ENCODE data around the gene NDUFS8. TPM values are rescaled to one million over a fixed set of nuclear protein-coding genes. Genes with fewer than 3 reads are reported as not detected.
A peak's percentile ranks its signal among the peaks of the same experiment; 100 is the strongest.

Gene NDUFS8
- total RNA-seq, 2 donors from 2014 or later, result 247 to 274 TPM

- Histone ChIP-seq H3K4me3 (no peak overlapping the region), H3K36me3 (no peaks in the 10 kb centered on the region), H3K27ac (peak overlapping the region; percentile 61 to 71), H3K9me3 (no peaks in the 10 kb centered on the region), H3K27me3 (replicated peaks; ENCODE audit: insufficient read depth) (no peaks in the 10 kb centered on the region), H3K4me1 (replicated peaks) (peaks cover 24% of the 10 kb centered on the region)
- TF ChIP-seq, protein P1, sequence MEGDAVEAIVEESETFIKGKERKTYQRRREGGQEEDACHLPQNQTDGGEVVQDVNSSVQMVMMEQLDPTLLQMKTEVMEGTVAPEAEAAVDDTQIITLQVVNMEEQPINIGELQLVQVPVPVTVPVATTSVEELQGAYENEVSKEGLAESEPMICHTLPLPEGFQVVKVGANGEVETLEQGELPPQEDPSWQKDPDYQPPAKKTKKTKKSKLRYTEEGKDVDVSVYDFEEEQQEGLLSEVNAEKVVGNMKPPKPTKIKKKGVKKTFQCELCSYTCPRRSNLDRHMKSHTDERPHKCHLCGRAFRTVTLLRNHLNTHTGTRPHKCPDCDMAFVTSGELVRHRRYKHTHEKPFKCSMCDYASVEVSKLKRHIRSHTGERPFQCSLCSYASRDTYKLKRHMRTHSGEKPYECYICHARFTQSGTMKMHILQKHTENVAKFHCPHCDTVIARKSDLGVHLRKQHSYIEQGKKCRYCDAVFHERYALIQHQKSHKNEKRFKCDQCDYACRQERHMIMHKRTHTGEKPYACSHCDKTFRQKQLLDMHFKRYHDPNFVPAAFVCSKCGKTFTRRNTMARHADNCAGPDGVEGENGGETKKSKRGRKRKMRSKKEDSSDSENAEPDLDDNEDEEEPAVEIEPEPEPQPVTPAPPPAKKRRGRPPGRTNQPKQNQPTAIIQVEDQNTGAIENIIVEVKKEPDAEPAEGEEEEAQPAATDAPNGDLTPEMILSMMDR (IDR thresholded peaks at IDR 0.05), result no peak
- TF ChIP-seq POLR2AphosphoS5 (IDR thresholded peaks at IDR 0.05) (no peak), POLR2A (IDR thresholded peaks at IDR 0.05) (no peak)
- DNase-seq (ENCODE audit: low spot score), result no peak
- intact Hi-C loops (cut with DNase I), result no loop called here
- 93% methylated on average over 8 of the region's 8 CpGs for WGBS
Measured at GRCh38 chr11:68080860-68081259, 50.4 kb downstream of the NDUFS8 start.

DNA sequence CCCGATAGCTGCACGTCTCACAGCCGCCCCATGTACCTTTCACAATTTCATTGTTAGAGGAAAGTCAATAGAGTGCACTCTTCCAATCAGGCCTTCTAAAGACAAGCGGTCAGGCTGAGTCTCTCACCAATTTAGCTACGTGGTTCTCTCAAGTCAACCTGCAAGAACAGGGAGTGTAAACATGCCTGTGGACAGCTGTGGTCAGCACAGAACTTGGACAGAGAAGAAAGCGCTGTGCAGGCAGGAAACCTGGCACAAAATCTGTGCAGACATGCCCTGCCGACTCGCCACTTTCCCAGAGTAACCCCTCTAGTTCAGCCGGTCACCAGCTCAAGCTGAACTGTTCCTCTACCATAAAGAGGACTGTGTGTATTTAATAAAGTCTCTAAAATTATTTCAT lies 51.2 kb downstream of the NDUFS8 start:
- Histone ChIP-seq H3K36me3 (no peaks in the 10 kb centered on the region), H3K27ac (peak overlapping the region; percentile 61 to 71), H3K27me3 (replicated peaks; ENCODE audit: insufficient read depth) (no peaks in the 10 kb centered on the region), H3K4me3 (no peak overlapping the region), H3K9me3 (no peaks in the 10 kb centered on the region), H3K4me1 (replicated peaks) (peaks cover 24% of the 10 kb centered on the region)
- WGBS, result 18% methylated on average over 9 of the region's 9 CpGs
- DNase-seq (ENCODE audit: low spot score), result peak; percentile 91
- intact Hi-C loops (cut with DNase I), result no loop called here
- TF ChIP-seq POLR2A (IDR thresholded peaks at IDR 0.05) (no peak), POLR2AphosphoS5 (IDR thresholded peaks at IDR 0.05) (peak; percentile 94)

- 17% methylated on average over 3 of the region's 3 CpGs for WGBS
- Histone ChIP-seq H3K27me3 (replicated peaks; ENCODE audit: insufficient read depth) (no peaks in the 10 kb centered on the region), H3K4me1 (replicated peaks) (peaks cover 22% of the 10 kb centered on the region), H3K27ac (peak overlapping the region; percentile 61 to 71), H3K36me3 (no peaks in the 10 kb centered on the region), H3K9me3 (no peaks in the 10 kb centered on the region), H3K4me3 (no peak overlapping the region)
- intact Hi-C loops (cut with DNase I), result no loop called here
- TF ChIP-seq, protein P1 (IDR thresholded peaks at IDR 0.05), result no peak
- TF ChIP-seq POLR2AphosphoS5 (IDR thresholded peaks at IDR 0.05) (no peak), POLR2A (IDR thresholded peaks at IDR 0.05) (no peak)
- no peak for DNase-seq (ENCODE audit: low spot score)
Measured at GRCh38 chr11:68082481-68082880, 52.0 kb downstream of the NDUFS8 start.

- WGBS, result 77% methylated on average over 3 of the region's 3 CpGs
- H3K27ac ChIP-seq, result peak overlapping the region in 1 of 2 donors; percentile 71
- intact Hi-C loops (cut with DNase I), result no loop called here
- peaks cover 13% of the 10 kb centered on the region for H3K4me1 ChIP-seq (replicated peaks)
- no peak for DNase-seq (ENCODE audit: low spot score)
- no peaks in the 10 kb centered on the region for H3K36me3 ChIP-seq
- no peaks in the 10 kb centered on the region for H3K9me3 ChIP-seq
- no peak overlapping the region for H3K4me3 ChIP-seq
- H3K27me3 ChIP-seq (replicated peaks; ENCODE audit: insufficient read depth), result no peaks in the 10 kb centered on the region
- TF ChIP-seq POLR2A (IDR thresholded peaks at IDR 0.05) (no peak), POLR2AphosphoS5 (IDR thresholded peaks at IDR 0.05) (no peak)
- TF ChIP-seq, protein P1 (IDR thresholded peaks at IDR 0.05), result no peak
Measured at GRCh38 chr11:68083517-68083916, 53.0 kb downstream of the NDUFS8 start.

Small RNA genes within 50 kb of the gene (microRNA-seq; reads per million reads assigned to microRNA genes)
- gene MIR4691, result not detected
- gene MIR6753, result 0.25 reads per million
- 0.67 reads per million for gene MIR7113

Small RNA genes within 50 kb of the gene (small RNA-seq; reads per million reads assigned to genes)
- 0.28 to 0.60 reads per million in 2 donors for gene MIR6753

Other genes with a start within 250 kb of the NDUFS8 start
- 10 to 100 TPM; 31.5 to 41.7 TPM for gene UNC93B1, start 26.6 kb upstream of the NDUFS8 start, total RNA-seq
- gene ALDH3B1, start 20.4 kb upstream of the NDUFS8 start, total RNA-seq, result 1 to 10 TPM; 7.2 to 7.9 TPM
- 100 to 1,000 TPM; 114 to 118 TPM for gene TCIRG1, start 8.3 kb downstream of the NDUFS8 start, total RNA-seq
- gene CHKA, start 90.7 kb downstream of the NDUFS8 start, total RNA-seq, result 10 to 100 TPM; 88.6 to 93.4 TPM
- gene KMT5B, start 182.6 kb downstream of the NDUFS8 start, total RNA-seq, result 10 to 100 TPM; 41.0 to 57.7 TPM
- 10 to 100 TPM; 25.1 to 61.0 TPM for gene C11orf24, start 241.3 kb downstream of the NDUFS8 start, total RNA-seq